Pulmonary artery endothelial cell (primary cell): ENCODE data around the gene TCAP. TPM values are rescaled to one million over a fixed set of nuclear protein-coding genes. Genes with fewer than 3 reads are reported as not detected.

ENCODE experiments used
- DNase-seq: peaks from one replicate; pipeline ENCODE4 v3.0.0-alpha.2; 2011; ENCODE audit warnings: low read depth, low spot score
- total RNA-seq: library from RNA; depleted of rRNA; stranded (reverse); fragments of >200 nt; gene quantifications from 2 replicates; pipeline ENCODE4 v1.2.3, GENCODE V29; 2014

Gene TCAP
- total RNA-seq, 1 donor from 2014 or later: 0.07 TPM

GRCh38 chr17:39628655-39629493, 36.3 kb upstream of the TCAP start:
- DNase-seq: no peak

GRCh38 chr17:39629494-39629880, 35.7 kb upstream of the TCAP start:
- DNase-seq: no peak

GRCh38 chr17:39629898-39630297, 35.3 kb upstream of the TCAP start:
- no peak for DNase-seq

GRCh38 chr17:39631403-39631802, 33.7 kb upstream of the TCAP start:
- no peak for DNase-seq

- DNase-seq: no peak
Observed at GRCh38 chr17:39632153-39632941, 32.8 kb upstream of the TCAP start.

GRCh38 chr17:39633570-39634183, 31.5 kb upstream of the TCAP start:
- no peak for DNase-seq

GRCh38 chr17:39634384-39634871, 30.7 kb upstream of the TCAP start:
- no peak for DNase-seq

GRCh38 chr17:39635614-39636176, 29.5 kb upstream of the TCAP start:
- no peak for DNase-seq

- no peak for DNase-seq
Observed at GRCh38 chr17:39636587-39636926, 28.6 kb upstream of the TCAP start.

- peak; percentile 46 for DNase-seq
Observed at GRCh38 chr17:39636927-39637736, 28.0 kb upstream of the TCAP start, which contains the start of gene STARD3. STARD3 (plus strand) TSS chr17:39637144; CDS start chr17:39653532, 16,388 bp downstream.

- no peak for DNase-seq
Observed at GRCh38 chr17:39638317-39638716, 26.8 kb upstream of the TCAP start.

GRCh38 chr17:39639043-39639442, 26.1 kb upstream of the TCAP start:
- no peak for DNase-seq

GRCh38 chr17:39639566-39640458, 25.3 kb upstream of the TCAP start:
- DNase-seq: no peak

GRCh38 chr17:39640591-39641031, 24.5 kb upstream of the TCAP start:
- DNase-seq: no peak

- DNase-seq: no peak
Observed at GRCh38 chr17:39641097-39641496, 24.1 kb upstream of the TCAP start.

GRCh38 chr17:39641883-39642282, 23.3 kb upstream of the TCAP start:
- DNase-seq: no peak

- no peak for DNase-seq
Observed at GRCh38 chr17:39642291-39643074, 22.7 kb upstream of the TCAP start.

GRCh38 chr17:39643271-39643670, 21.9 kb upstream of the TCAP start:
- DNase-seq: no peak

GRCh38 chr17:39647256-39647655, 17.9 kb upstream of the TCAP start:
- no peak for DNase-seq
